A549 (cell line): ENCODE measurements around the gene ABCB9.

Experiments
- HDAC2 ChIP-seq: fragments of 200-600 bp; sonication (generic); IDR thresholded peaks from 2 replicates; pipeline ENCODE4 v1.6.1; 2016
- HOXB5 ChIP-seq: fragments of 250-450 bp; sonication (Bioruptor Pico); IDR thresholded peaks from 2 replicates; pipeline ENCODE4 v1.5.0; 2020; ENCODE audit warnings: mild to moderate bottlenecking, moderate library complexity
- JUN ChIP-seq, 2 experiments: fragments of >200 bp; sonication (Bioruptor Twin); formaldehyde crosslinking; IDR thresholded peaks; 2 replicates in 1 of 2; 3 replicates in 1 of 2; pipeline ENCODE4 v1.6.1; 2016 to 2017
- MAZ ChIP-seq: fragments of 150-350 bp; IDR thresholded peaks from 2 replicates; pipeline ENCODE4 v1.6.1; 2014; ENCODE audit warnings: antibody characterized with exemption, low read depth, low read length, borderline replicate concordance
- RFX5 ChIP-seq: fragments of 450-650 bp; IDR thresholded peaks from 2 replicates; pipeline ENCODE4 v1.7.1; 2014; ENCODE audit warnings: antibody characterized with exemption, mild to moderate bottlenecking, moderate library complexity
- SMC3 ChIP-seq: fragments of >200 bp; sonication (Bioruptor Twin); formaldehyde crosslinking; IDR thresholded peaks from 3 replicates; pipeline ENCODE4 v1.6.1; 2018; ENCODE audit warnings: inconsistent platforms
- ZSCAN20 ChIP-seq: fragments of 250-450 bp; sonication (Bioruptor Pico); IDR thresholded peaks from 2 replicates; pipeline ENCODE4 v1.8.0; 2022; ENCODE audit warnings: mild to moderate bottlenecking, moderate library complexity
- TF ChIP-seq, protein P1 (sequence below): IDR thresholded peaks from 2 replicates; pipeline ENCODE4 v1.6.1; 2012
- TF ChIP-seq, protein P2 (sequence below): fragments of >200 bp; sonication (Bioruptor Twin); formaldehyde crosslinking; IDR thresholded peaks from 3 replicates; pipeline ENCODE4 v1.5.1; 2016
- TF ChIP-seq, protein P3 (sequence below): fragments of 150-350 bp; IDR thresholded peaks from 2 replicates; pipeline ENCODE4 v1.6.1; 2014; ENCODE audit warnings: low read depth, mild to moderate bottlenecking, low read length

DNA sequence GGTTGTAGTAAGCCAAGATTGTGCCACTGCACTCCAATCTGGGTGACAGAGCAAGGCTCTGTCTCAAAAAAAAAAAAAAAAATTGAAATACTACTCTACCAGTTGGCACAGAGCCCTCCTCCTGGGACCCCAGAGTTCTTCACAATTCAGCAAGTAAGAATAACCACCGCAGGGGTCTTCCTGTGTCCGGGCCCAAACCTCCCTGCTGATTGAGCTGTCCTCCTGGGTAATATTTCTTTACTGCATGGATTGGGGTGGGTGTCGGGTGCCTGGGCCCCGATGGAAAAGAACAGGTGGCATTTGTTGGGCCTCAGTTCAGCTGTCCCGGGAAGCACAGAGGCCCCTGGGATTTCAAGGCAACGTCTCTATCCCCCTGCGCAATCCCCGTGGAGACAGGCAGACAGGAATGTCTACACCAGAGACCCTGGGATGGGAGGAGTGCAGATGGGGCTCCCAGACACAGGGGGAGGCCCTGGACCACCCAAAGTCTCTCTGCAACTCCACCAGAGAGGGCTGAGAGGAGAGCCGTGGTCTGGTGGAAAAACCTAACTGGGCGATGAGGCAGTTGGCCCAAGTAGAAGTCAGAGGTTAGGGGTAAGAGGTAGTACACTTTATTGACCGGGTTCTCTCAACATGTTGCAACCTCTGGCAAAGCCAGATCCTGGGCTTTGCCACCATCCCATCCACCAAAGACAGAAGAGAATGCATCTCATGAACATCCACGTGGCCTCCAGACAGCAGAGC lies 37.7 kb downstream of the ABCB9 start:
- TF ChIP-seq, protein P1, sequence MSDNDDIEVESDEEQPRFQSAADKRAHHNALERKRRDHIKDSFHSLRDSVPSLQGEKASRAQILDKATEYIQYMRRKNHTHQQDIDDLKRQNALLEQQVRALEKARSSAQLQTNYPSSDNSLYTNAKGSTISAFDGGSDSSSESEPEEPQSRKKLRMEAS, result no peak
- TF ChIP-seq, protein P2, sequence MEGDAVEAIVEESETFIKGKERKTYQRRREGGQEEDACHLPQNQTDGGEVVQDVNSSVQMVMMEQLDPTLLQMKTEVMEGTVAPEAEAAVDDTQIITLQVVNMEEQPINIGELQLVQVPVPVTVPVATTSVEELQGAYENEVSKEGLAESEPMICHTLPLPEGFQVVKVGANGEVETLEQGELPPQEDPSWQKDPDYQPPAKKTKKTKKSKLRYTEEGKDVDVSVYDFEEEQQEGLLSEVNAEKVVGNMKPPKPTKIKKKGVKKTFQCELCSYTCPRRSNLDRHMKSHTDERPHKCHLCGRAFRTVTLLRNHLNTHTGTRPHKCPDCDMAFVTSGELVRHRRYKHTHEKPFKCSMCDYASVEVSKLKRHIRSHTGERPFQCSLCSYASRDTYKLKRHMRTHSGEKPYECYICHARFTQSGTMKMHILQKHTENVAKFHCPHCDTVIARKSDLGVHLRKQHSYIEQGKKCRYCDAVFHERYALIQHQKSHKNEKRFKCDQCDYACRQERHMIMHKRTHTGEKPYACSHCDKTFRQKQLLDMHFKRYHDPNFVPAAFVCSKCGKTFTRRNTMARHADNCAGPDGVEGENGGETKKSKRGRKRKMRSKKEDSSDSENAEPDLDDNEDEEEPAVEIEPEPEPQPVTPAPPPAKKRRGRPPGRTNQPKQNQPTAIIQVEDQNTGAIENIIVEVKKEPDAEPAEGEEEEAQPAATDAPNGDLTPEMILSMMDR, result no peak
- TF ChIP-seq JUN (IDR thresholded peaks at IDR 0.05) (no peak), HOXB5 (CRISPR knock-in tag) (no peak), HDAC2 (no peak), MAZ (no peak), ZSCAN20 (CRISPR knock-in tag) (no peak), SMC3 (no peak), RFX5 (no peak)
- TF ChIP-seq, protein P3, sequence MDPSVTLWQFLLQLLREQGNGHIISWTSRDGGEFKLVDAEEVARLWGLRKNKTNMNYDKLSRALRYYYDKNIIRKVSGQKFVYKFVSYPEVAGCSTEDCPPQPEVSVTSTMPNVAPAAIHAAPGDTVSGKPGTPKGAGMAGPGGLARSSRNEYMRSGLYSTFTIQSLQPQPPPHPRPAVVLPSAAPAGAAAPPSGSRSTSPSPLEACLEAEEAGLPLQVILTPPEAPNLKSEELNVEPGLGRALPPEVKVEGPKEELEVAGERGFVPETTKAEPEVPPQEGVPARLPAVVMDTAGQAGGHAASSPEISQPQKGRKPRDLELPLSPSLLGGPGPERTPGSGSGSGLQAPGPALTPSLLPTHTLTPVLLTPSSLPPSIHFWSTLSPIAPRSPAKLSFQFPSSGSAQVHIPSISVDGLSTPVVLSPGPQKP, result no peak
